HG03432 (cell line): ENCODE data around the gene CST5.
"Not testable (repeated sequence)": the region's sequence is repeated elsewhere in the genome, so short reads cannot be mapped to it uniquely, and the experiment has no call there.

Source experiments
- ATAC-seq: cut with Tn5 transposase; IDR thresholded peaks from one replicate; pipeline ENCODE4 v1.9.1; 2021; ENCODE audit warnings: mild to moderate bottlenecking, moderate library complexity; ENCODE audit not compliant: unreplicated experiment

CST5 gene

GRCh38 chr20:23890867-23891266 is 11.3 kb upstream of the CST5 start:
- ATAC-seq = not testable (repeated sequence)

DNA sequence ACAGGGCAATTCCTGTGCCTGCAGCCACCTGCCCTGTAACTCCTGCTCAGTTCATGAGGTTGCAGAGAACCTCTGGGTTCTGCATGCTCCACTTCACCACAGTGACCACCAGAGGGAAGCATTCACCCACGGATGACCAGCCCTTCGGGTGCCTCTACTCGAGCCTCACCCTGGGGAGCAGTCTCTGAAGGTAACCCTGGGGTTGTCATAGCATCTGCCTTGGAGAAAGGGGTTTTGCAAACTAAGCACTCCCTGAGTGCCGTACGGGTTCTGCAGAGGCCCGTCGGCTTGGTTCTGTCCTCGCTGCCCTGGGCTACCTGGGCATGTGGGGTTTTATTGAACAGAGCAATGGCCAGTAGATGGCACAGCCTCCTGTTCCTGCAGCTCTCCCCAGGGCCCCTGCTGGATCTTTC is 10.2 kb upstream of the CST5 start:
- peak; percentile 88 for ATAC-seq

DNA sequence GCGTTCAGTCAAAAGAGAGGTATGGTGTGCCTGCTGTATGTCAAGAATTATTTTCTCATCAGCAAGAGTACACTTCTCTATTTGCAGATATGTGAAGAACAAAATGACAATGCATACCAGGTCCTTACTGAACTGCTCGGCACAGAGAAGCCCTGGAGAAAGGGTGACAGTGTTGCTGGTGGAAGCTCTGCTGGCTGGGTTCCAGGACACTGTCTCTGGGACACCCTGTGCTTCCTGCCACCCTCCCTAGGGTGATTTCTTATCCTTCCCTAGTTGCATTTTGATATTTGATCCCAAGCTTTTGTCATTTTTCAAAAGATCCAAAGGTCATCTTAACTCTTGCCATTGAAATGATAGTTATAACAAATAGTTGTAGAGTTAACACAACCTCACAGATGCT is 8.3 kb upstream of the CST5 start:
- ATAC-seq = no peak

GRCh38 chr20:23884771-23885162 is 5.2 kb upstream of the CST5 start:
- no peak for ATAC-seq

GRCh38 chr20:23884136-23884770 is 4.7 kb upstream of the CST5 start:
- ATAC-seq = no peak

DNA sequence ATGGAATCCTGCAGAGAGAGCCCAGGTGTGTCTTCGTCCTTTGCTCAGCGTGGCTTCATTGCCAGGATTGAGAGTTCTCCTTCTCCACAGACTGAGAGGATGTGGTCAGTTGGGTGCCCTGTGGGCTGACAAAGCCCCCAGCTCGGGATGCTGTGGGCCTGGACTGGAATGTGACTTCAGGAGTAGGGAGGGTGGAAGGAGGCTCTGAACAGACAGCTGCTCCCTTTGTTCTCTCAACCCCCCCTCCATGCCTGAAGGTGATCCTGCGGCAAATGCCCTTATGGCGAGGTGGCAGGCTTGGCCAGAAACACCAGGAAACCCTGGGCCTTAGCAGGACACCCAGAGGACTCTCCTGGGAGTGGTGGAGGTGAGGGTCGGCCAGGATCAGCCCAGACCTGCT is 1.8 kb upstream of the CST5 start:
- no peak for ATAC-seq

DNA sequence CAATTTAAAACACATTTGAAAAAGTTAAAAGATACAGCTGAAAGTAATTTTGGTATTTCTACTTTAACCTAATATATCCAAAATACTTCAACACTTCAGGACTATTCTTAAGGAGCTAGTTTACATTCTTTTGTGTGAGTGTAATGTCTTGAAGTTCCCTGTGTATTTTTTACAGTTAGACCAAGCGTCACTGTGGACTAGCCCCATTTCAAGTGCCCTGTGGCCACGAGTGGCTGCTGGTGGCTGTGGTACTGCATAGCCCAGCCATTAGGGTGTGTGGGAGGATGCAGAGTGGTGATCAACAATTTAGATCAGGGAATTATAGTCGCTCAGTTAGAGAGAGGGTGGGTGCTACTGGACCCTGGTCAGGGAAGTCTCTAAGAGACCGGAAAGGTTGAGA is 869 bp upstream of the CST5 start:
- ATAC-seq = no peak

GRCh38 chr20:23879811-23880374 is 345 bp upstream of the CST5 start:
- ATAC-seq = no peak

DNA sequence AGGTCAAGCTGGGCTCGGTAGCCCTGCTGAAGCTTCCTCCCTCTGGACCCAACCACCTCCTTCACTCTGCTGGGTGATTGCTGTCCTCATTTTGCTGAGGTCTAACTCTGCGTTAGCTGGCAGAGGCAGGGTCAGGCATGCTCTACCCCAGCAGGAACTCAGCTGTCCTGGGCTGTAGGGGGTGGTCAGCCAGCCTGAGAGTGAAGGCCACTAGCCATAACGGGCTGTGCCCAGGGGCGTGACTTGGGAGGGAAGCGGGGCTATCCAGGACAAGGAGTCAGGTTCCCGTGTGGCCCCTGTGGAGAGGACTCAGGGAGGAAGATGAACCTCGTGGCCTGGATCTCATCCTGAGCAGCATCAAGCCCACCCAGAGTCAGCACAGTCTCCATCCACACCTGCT is 761 bp downstream of the CST5 start:
- no peak for ATAC-seq

DNA sequence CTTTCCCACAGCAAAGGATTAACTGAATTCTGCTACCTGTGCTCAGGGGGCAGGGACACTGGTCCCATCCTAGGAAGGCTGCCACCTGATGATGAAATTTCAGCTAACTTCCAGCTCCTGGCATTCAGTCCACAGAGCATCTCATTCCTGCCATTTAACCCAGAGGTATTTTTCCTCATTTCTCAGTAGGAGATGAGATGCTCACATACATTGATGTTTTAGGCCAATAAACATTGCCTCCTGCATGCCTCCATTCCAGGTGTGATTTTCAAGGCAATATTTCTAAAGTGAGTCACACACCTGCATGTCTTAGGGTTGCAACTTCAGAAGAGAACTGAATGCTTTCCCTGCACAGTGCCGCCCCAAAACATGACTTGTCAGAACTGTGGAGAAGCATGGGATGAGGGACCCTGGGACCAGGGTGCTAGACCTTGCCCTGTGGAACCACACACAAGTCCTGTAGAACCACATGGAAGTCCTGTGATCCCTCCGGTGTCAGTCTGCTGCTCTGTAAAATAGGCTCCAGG is 1.5 kb downstream of the CST5 start:
- not testable (repeated sequence) for ATAC-seq

GRCh38 chr20:23877524-23877923 is 2.0 kb downstream of the CST5 start:
- no peak for ATAC-seq

GRCh38 chr20:23875606-23876237 is 3.8 kb downstream of the CST5 start:
- no peak for ATAC-seq

DNA sequence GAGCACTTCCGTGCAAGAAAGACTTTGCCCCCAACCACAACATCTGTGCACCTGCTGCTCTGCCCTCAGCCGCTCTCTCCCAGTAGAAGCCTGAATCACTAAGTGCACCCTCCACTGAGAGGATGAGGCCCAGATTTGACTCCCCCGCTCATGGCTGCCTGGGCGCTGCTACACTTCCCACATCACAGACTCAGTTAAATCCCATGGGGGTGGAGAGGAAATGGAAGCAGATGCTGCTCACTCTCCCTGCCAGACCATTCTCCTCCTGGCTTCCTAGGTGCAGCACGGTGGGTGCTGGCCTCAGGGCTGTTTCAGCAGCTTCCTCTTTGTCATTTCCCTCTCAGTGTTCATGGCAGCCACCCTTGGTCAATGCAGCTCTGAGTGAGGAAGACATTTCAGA is 4.8 kb downstream of the CST5 start:
- ATAC-seq = peak; percentile 59

GRCh38 chr20:23873370-23874015 is 6.1 kb downstream of the CST5 start:
- no peak for ATAC-seq

DNA sequence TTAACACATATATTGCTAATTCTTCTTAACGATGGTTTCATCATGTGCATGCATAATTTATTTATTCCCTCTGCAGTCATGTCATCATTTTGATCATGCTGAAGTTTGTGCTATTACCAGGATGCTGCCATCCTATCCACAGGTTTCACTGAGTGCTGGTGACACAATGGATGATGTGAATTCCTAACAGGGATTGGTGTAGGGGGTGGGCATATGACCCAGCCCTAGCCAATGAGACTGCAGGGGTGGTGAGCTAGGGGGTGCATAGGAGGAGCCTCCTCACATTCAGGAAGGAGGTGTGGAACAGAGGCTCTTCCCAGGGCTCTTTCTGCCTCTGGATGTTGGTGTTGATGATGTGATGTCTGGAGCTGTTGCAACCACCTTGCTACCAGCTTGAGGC is 7.5 kb downstream of the CST5 start:
- ATAC-seq = no peak

DNA sequence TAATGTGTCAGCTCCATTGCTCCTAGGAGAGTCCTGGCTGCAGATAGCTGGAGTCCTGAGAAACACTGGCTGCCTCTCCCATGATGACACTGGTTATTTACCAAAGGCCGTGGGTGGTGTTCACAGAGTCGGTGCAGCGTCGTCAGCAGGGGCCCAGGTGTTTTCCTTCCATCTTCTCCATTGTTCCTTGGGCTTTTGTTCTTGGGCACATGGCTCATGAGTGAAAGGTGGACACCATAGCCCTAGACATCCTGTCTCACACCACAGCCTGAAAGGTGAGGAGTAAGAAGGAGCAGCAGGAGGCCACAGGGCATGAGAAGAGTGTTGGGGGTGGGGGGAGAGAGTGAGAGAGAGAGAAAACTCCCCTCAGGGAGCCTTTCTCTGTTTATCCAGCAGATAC is 9.1 kb downstream of the CST5 start:
- no peak for ATAC-seq

DNA sequence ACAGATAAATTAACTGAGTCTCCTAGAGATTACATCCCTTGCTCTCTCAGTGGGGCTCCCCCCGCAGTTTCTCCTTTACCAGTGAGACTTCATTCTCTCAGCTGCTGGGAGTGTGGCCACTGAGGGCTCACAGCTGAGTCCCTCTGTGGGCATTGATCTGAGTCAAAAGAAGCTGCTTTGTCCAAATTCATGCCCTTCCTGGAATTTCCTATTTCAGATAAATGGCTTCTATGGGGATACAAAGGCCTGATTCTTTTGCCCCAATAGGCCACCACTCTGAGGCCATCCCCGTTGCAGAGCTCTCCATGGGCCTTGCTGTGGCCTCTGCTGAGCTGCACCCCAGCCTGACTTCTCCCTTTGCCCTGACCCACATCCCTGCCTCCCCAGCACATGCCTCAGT is 10.0 kb downstream of the CST5 start:
- ATAC-seq = no peak

- ATAC-seq = no peak
These were observed 11.2 kb downstream of the CST5 start for GRCh38 chr20:23868321-23868720.

DNA sequence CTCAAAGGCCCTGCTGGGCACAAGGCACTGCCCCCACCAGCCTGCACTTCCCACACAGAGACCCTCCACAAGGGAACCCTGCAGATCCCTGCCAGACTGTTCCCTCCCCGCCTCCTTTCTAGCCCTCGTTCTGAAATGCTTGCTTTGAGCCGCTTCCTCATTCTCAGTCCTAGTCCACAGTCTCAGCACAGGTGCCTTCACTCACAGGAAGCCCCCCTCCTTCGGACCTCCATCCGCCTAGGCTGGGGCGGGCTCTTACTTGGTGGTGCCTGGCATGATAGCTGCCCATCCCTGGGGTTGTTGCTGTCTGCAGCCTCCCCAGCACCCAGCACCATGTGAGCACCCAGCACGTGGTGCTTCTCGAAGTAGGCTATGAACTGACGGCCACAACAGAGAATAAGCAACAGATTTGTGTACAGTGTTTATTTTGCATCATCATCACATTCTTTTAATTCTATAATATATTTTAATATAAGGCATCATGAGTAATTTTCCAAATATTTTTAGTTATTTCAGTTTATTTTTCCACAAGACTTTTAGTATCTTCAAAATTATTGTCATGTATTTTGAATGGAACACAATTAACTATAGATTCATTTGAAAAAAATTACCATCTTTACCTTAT is 12.3 kb downstream of the CST5 start:
- ATAC-seq = no peak

- ATAC-seq = not testable (repeated sequence)
These were observed 18.8 kb downstream of the CST5 start for GRCh38 chr20:23860771-23861170.

DNA sequence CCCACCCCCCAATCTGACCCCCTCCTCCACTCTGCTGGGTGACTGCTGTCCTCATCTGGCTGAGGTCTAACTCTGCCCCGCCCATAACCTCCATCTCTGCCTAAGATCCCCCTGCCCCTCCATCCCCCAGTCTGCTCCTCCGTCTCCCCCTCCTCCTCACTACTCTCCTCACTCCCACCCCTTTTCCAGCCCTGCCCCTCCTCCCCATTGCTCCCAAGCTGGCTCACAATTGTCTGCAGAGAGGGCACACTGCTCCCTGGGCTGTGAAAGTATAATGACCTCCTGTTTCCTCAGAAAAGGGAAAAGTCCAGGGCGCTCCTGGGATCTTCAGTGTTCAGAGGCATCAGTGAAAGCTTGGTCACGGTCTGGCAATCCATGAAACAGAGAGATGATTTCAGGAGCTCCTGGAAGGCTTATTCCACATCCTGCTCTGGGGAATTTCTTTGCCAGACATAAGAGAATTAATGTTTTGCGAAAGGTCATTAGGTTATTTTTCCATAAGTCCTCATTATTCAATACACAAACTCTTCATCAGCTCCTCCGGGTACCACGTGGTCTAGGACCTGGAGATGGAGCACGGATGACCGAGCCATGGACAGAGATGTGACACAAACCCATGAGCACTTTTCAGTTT is 21.5 kb downstream of the CST5 start:
- no peak for ATAC-seq
